ENCODE results near the gene CAMK1. TPM values are rescaled to one million over a fixed set of nuclear protein-coding genes. Genes with fewer than 3 reads are reported as not detected.

Gene CAMK1
- total and polyA plus RNA-seq, 9 of the 15 experiments (the other 6 are each of a cell fraction or from before 2014, with no cell fraction given): 0.23 to 10.7 (median 6.0) TPM

- TF ChIP-seq ZNF398 (CRISPR knock-in tag; IDR thresholded peaks at IDR 0.05) (no peak), TRIM28 (IDR thresholded peaks at IDR 0.05) (no peak), HNRNPL (IDR thresholded peaks at IDR 0.05; ENCODE audit: low read depth, low read length) (no peak), FOXK2 (conservative IDR thresholded peaks at IDR 0.05 in 1 of 2, IDR thresholded peaks at IDR 0.05 in 1 of 2; ENCODE audit: low read depth in 2 of 2) (no peak), JUND (IDR thresholded peaks at IDR 0.05; ENCODE audit: borderline replicate concordance, low read depth, low read length) (no peak), JUND (tag; IDR thresholded peaks at IDR 0.05; ENCODE audit: borderline replicate concordance, low read depth, low read length) (no peak), ID3 (CRISPR knock-in tag; IDR thresholded peaks at IDR 0.05) (no peak), ID3 (tag; IDR thresholded peaks at IDR 0.05) (no peak), PCBP1 (IDR thresholded peaks at IDR 0.05; ENCODE audit: low read depth, low read length, poor library complexity, severe bottlenecking) (no peak), POLR2B (IDR thresholded peaks at IDR 0.05; ENCODE audit: low read depth, partially characterized antibody) (no peak), KHSRP (IDR thresholded peaks at IDR 0.05) (no peak), ZNF449 (CRISPR knock-in tag; IDR thresholded peaks at IDR 0.05) (no peak), ZNF717 (CRISPR knock-in tag; IDR thresholded peaks at IDR 0.05) (no peak)
These were observed 15.1 kb downstream of the CAMK1 start (continued) for GRCh38 chr3:9754678-9755077.
